MM.1S (cell line): ENCODE data around the gene AHCYL2.

Experiments
- DNase-seq: peaks from one replicate; pipeline ENCODE4 v3.0.0-alpha.2; 2015
- H2AFZ ChIP-seq: fragments of 300-600 bp; sonication (generic); 2 replicates; pipeline ENCODE4 v1.6.0; 2016; ENCODE audit warnings: antibody characterized with exemption, low read length
- H3F3A ChIP-seq: fragments of 300-600 bp; sonication (generic); 2 replicates; pipeline ENCODE4 v1.6.1; 2016; ENCODE audit warnings: mild to moderate bottlenecking, antibody characterized with exemption, low read length, moderate library complexity, mixed read lengths; ENCODE audit not compliant: insufficient read depth
- H3K27ac ChIP-seq: fragments of 300-600 bp; sonication (generic); 2 replicates; pipeline ENCODE4 v1.5.1; 2016; ENCODE audit warnings: mild to moderate bottlenecking, low read length
- H3K27me3 ChIP-seq: fragments of 300-600 bp; sonication (generic); replicated peaks from 2 replicates; pipeline ENCODE4 v1.6.0; 2016; ENCODE audit warnings: low read length; ENCODE audit not compliant: insufficient read depth
- H3K36me3 ChIP-seq: fragments of 300-600 bp; sonication (generic); replicated peaks from 2 replicates; pipeline ENCODE4 v1.6.1; 2016; ENCODE audit warnings: mild to moderate bottlenecking, low read length, mixed read lengths; ENCODE audit not compliant: insufficient read depth
- H3K4me1 ChIP-seq: fragments of 300-600 bp; sonication (generic); 2 replicates; pipeline ENCODE4 v1.6.1; 2016; ENCODE audit warnings: low read length, mixed read lengths
- H3K4me2 ChIP-seq: fragments of 300-600 bp; sonication (generic); 2 replicates; pipeline ENCODE4 v1.6.0; 2016; ENCODE audit warnings: low read depth, low read length
- H3K4me3 ChIP-seq: fragments of 300-600 bp; sonication (generic); 2 replicates; pipeline ENCODE4 v1.5.1; 2016; ENCODE audit warnings: low read length, mixed read lengths
- H3K79me2 ChIP-seq: fragments of 300-600 bp; sonication (generic); 2 replicates; pipeline ENCODE4 v1.6.1; 2016; ENCODE audit warnings: mixed run types, low read length, mixed read lengths
- H3K9ac ChIP-seq: fragments of 300-600 bp; sonication (generic); 2 replicates; pipeline ENCODE4 v1.6.1; 2016; ENCODE audit warnings: low read length, mixed read lengths
- H3K9me2 ChIP-seq: fragments of 300-600 bp; sonication (generic); replicated peaks from 2 replicates; pipeline ENCODE4 v1.6.1; 2016; ENCODE audit warnings: mild to moderate bottlenecking, low read length, mixed read lengths; ENCODE audit not compliant: insufficient read depth
- H3K9me3 ChIP-seq: fragments of 300-600 bp; sonication (generic); replicated peaks from 2 replicates; pipeline ENCODE4 v1.6.1; 2016; ENCODE audit warnings: mild to moderate bottlenecking, low read length, mixed read lengths; ENCODE audit not compliant: insufficient read depth
- H4K20me1 ChIP-seq: fragments of 300-600 bp; sonication (generic); 2 replicates; pipeline ENCODE4 v1.6.1; 2016; ENCODE audit warnings: mild to moderate bottlenecking, low read length, moderate library complexity, mixed read lengths; ENCODE audit not compliant: insufficient read depth
- EZH2 ChIP-seq: fragments of 300-600 bp; sonication (generic); optimal IDR thresholded peaks from 2 replicates; pipeline ENCODE3; 2017; ENCODE audit warnings: low read depth, mild to moderate bottlenecking, antibody characterized with exemption, low read length, mixed read lengths
- EZH2phosphoT487 ChIP-seq: fragments of 300-600 bp; sonication (generic); IDR thresholded peaks from 2 replicates; pipeline ENCODE4 v1.6.1; 2018; ENCODE audit warnings: antibody characterized with exemption, low read length
- TF ChIP-seq, protein P1 (sequence below): fragments of 300-600 bp; sonication (generic); IDR thresholded peaks from 2 replicates; pipeline ENCODE4 v1.5.1; 2016; ENCODE audit warnings: antibody characterized with exemption, low read length, mixed read lengths

Gene AHCYL2

DNA sequence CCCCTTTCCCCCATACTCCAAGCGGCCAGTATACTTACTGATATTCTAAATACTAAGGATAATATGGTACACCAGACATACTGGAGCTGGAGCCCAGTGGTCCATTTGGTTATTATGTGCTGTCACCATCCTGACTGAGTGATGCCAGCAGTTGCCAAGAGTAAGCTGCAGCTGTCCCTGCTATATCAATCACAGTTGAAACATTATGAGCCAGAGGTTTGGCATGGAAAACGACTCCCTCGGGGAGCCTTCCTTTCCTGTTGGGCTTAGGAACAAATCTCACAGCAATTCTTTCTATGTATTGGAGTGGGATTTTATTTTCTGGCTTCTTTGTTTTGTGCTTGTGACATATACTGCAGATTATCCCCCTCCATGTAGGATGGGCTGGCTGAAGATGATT is 242.0 kb downstream of the AHCYL2 start:
- H3K9me2 ChIP-seq, result no peaks in the 10 kb centered on the region
- no peaks in the 10 kb centered on the region for H3K9me3 ChIP-seq
- no peak overlapping the region for H3K4me2 ChIP-seq
- H3K27ac ChIP-seq, result no peak overlapping the region
- no peaks in the 10 kb centered on the region for H4K20me1 ChIP-seq
- no peaks in the 10 kb centered on the region for H3K4me1 ChIP-seq
- H3K79me2 ChIP-seq, result no peaks in the 10 kb centered on the region
- no peak overlapping the region for H3K4me3 ChIP-seq
- H3K36me3 ChIP-seq, result no peaks in the 10 kb centered on the region
- H3K9ac ChIP-seq, result no peak overlapping the region
- no peak for DNase-seq
- no peaks in the 10 kb centered on the region for H3K27me3 ChIP-seq
- H3F3A ChIP-seq, result no peaks in the 10 kb centered on the region
- TF ChIP-seq EZH2phosphoT487, result no peak
- no peak for TF ChIP-seq EZH2
- TF ChIP-seq, protein P1, sequence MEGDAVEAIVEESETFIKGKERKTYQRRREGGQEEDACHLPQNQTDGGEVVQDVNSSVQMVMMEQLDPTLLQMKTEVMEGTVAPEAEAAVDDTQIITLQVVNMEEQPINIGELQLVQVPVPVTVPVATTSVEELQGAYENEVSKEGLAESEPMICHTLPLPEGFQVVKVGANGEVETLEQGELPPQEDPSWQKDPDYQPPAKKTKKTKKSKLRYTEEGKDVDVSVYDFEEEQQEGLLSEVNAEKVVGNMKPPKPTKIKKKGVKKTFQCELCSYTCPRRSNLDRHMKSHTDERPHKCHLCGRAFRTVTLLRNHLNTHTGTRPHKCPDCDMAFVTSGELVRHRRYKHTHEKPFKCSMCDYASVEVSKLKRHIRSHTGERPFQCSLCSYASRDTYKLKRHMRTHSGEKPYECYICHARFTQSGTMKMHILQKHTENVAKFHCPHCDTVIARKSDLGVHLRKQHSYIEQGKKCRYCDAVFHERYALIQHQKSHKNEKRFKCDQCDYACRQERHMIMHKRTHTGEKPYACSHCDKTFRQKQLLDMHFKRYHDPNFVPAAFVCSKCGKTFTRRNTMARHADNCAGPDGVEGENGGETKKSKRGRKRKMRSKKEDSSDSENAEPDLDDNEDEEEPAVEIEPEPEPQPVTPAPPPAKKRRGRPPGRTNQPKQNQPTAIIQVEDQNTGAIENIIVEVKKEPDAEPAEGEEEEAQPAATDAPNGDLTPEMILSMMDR, result no peak
- H2AFZ ChIP-seq, result no peak overlapping the region

DNA sequence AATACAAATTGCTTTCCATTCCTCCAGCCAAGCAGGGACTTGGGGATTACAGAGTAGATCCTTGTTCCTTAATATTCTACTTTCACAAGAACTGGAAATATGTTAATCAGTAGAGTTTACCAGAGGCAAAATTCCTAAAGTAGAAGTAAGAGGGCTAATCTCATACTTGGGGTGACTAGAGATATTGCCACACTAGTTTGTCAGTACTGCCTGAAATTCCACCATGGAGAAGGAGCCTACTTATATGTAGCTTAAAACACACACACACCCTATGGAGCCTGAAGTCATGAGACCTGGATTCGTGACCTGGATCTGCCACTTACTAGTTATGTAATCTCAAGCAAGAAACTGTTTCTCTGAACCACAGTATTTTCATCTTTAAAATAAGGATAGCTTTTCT is 243.3 kb downstream of the AHCYL2 start:
- Histone ChIP-seq H3K27me3 (no peaks in the 10 kb centered on the region), H3K4me2 (no peak overlapping the region), H3K4me3 (no peak overlapping the region), H3K4me1 (no peaks in the 10 kb centered on the region), H4K20me1 (no peaks in the 10 kb centered on the region), H3K36me3 (no peaks in the 10 kb centered on the region), H3F3A (no peaks in the 10 kb centered on the region), H3K9ac (no peak overlapping the region), H3K9me3 (no peaks in the 10 kb centered on the region), H3K9me2 (no peaks in the 10 kb centered on the region), H3K79me2 (no peaks in the 10 kb centered on the region), H2AFZ (no peak overlapping the region), H3K27ac (no peak overlapping the region)
- no peak for DNase-seq
- TF ChIP-seq EZH2 (no peak), EZH2phosphoT487 (no peak)
- TF ChIP-seq, protein P1, result no peak

DNA sequence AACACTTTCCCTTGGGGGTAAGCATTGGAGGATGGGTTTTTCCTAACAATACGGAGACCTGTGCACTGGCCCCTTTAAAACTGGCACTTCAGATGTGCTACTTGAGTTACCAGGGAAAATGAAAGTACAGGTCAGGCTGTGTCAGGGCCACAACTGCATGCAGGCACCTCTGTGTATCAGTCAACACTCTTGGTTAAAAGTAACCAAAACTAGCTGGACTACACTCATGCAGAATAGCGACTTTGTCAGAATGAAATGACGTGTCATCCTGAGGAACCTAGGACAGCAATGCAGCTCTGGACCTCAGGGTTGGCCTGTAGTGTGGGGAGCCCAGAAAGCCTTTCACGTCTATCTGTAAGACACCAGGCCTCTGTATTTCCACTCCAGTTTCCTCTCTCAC is 243.7 kb downstream of the AHCYL2 start:
- Histone ChIP-seq H3K9me3 (no peaks in the 10 kb centered on the region), H3F3A (no peaks in the 10 kb centered on the region), H3K9me2 (no peaks in the 10 kb centered on the region), H3K4me3 (no peak overlapping the region), H3K4me2 (no peak overlapping the region), H3K79me2 (no peaks in the 10 kb centered on the region), H3K27me3 (no peaks in the 10 kb centered on the region), H4K20me1 (no peaks in the 10 kb centered on the region), H3K27ac (no peak overlapping the region), H3K4me1 (no peaks in the 10 kb centered on the region), H3K9ac (no peak overlapping the region), H3K36me3 (no peaks in the 10 kb centered on the region), H2AFZ (no peak overlapping the region)
- TF ChIP-seq, protein P1, result no peak
- TF ChIP-seq EZH2 (no peak), EZH2phosphoT487 (no peak)
- no peak for DNase-seq

DNA sequence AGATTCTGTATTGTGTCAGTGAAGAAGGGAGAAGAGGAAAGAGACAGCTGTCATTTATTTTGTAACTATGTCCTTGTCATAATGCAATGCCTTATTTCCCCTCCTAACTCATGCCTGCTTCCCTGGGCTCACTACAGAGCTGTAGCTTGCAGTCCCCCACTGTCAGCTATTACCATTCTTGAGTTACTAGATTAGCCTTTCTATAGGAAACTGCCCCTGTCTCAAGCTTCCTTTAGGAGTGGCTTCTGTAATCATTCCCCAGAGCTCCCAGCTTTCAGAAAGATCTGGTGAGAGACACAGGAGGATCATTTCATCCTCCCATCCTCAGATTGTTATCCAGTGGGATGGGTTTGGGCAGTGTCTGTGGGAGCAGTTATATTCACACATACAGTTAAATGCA is 245.1 kb downstream of the AHCYL2 start:
- Histone ChIP-seq H3F3A (no peaks in the 10 kb centered on the region), H4K20me1 (no peaks in the 10 kb centered on the region), H3K9me3 (no peaks in the 10 kb centered on the region), H2AFZ (no peak overlapping the region), H3K9ac (no peak overlapping the region), H3K79me2 (no peaks in the 10 kb centered on the region), H3K4me3 (no peak overlapping the region), H3K4me1 (no peaks in the 10 kb centered on the region), H3K9me2 (no peaks in the 10 kb centered on the region), H3K27ac (no peak overlapping the region), H3K27me3 (no peaks in the 10 kb centered on the region), H3K36me3 (no peaks in the 10 kb centered on the region), H3K4me2 (no peak overlapping the region)
- DNase-seq, result no peak
- TF ChIP-seq, protein P1, result no peak
- no peak for TF ChIP-seq EZH2
- TF ChIP-seq EZH2phosphoT487, result no peak
